ENCODE results near the gene TRIM40. TPM values are rescaled to one million over a fixed set of nuclear protein-coding genes. Genes with fewer than 3 reads are reported as not detected.
"Not testable (repeated sequence)": the region's sequence is repeated elsewhere in the genome, so short reads cannot be mapped to it uniquely, and the experiment has no call there.

The TRIM40 gene
- polyA plus RNA-seq, 12 donors: 0.13 TPM; not detected in 11

- no peak for DNase-seq
Measured at GRCh38 chr6:30163090-30163917, 27.4 kb downstream of the TRIM40 start, which contains the start of gene TRIM15. Gene TRIM15, plus strand, starts transcription at chr6:30163546. Its CDS starts 139 bp downstream, at chr6:30163685.

- no peak for DNase-seq
Measured at GRCh38 chr6:30163918-30164654, 28.1 kb downstream of the TRIM40 start.

GRCh38 chr6:30164714-30165113, 28.8 kb downstream of the TRIM40 start:
- no peak for DNase-seq

GRCh38 chr6:30165238-30165637, 29.3 kb downstream of the TRIM40 start:
- not testable (repeated sequence) for DNase-seq

DNA sequence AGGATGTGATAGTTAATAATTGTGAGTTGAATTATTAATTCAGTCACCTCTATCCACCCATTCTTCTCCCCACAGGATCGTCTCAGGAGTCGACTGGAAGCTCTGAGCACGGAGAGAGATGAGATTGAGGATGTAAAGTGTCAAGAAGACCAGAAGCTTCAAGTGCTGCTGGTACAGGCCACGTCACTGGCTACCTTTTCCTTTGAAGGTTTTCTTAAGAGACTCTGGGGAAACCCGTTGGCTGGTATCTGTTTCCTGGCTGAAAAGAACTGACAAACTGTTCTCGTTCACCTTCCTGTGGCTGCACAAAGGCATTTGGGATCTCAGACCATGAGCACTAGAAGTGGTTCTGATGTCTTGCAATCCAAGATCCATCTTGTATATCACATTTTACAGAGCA, 31.2 kb downstream of the TRIM40 start:
- no peak for DNase-seq

- no peak for DNase-seq
Measured at GRCh38 chr6:30168741-30169140, 32.8 kb downstream of the TRIM40 start.

DNA sequence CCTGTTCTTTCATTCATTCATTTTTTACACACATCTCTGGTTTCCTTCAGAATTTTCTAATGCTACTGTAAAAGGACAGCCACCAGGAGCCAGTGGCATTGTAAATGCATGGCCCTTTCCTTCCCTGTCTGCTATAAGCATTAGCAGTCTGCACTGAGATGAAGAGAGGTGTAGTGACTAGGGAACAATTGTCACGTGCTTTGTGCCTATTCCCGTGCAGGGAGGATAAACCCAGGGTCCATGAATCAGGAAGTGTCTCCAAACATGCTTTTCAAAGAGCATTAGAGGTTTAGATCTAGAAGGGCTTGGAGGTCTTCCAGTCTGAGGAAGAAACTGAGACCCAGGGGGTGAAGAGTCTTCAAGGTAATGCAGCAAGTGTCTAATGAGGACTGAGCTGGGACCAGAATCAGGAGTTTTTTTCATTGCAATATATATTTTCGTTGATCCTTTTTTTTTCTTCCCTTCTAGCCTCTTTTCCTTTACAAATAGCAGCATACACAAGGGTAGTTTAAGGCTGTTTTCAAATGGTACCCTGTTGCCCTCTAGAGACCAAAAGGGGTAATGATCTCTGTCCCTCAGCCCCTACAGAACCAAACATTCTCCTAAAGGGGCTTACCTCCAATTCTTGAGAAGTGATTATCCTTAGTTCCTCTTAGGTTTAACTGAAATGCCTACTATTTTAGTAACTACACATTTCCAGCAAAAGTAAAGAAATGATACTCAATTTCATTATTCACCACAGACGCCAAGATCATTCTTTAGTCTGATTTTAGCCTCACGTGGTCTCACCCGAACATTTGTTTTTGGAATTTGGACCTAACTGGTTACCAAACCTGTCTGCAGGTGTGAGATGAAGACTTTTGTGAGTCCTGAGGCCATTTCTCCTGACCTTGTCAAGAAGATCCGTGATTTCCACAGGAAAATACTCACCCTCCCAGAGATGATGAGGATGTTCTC, 34.0 kb downstream of the TRIM40 start:
- peak; percentile 18 for DNase-seq

- DNase-seq: no peak
Measured at GRCh38 chr6:30171677-30172471, 35.9 kb downstream of the TRIM40 start.

DNA sequence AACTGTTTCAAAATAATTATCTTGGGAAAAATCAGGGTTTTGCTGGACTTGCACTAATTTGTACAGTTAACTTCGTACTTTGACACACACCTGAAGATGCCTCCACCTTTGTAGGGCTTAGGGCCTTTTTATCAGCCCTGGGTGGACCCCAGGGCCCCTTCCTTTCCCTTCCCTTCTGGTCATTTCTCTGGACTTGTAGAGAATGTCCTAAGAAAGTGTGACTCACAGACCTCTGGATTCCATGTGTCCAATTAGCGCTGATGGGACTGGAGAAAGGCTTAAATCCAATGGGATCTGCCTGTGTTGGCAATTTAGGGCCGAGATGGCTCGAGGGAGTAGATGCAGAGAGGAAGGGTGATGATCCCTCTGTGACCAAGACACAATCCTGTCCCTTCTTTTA, 36.7 kb downstream of the TRIM40 start:
- no peak for DNase-seq

GRCh38 chr6:30175765-30176164, 39.8 kb downstream of the TRIM40 start:
- DNase-seq: no peak

DNA sequence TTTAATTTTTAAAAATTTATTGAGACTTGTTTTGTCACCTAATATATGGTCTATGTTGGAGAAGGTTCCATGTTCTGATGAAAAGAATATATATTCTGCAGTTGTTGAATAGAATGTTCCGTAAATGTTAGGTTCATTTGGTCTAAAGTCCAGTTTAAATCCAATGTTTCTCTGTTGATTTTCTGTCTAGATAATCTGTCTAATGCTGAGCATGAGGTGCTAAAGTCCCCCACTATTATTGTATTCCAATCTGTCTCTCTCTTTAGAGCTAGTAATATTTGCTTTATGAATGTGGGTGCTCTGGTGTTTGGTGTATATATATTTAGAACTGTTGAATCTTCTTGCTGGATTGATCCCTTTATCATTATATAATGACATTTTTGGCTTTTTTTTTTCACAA, 42.9 kb downstream of the TRIM40 start:
- no peak for DNase-seq

DNA sequence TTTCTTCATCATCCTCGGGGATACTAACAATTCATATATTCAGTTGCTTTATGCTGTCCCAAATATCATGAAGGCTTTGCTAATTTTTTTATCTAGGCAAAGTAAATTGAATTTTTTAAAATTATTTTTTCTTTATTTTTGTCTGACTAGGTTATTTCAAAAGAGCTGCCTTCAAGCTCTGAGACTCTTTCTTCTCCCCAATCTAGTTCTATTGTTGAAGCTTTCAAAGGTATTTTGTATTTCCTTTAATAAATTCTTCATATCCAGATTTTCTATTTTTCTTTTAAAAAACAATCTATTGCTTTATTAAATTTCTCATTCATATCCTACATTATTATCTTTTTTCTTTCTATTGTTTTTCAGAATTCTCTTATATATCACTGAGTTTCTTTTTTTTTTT, 44.2 kb downstream of the TRIM40 start:
- no peak for DNase-seq

DNA sequence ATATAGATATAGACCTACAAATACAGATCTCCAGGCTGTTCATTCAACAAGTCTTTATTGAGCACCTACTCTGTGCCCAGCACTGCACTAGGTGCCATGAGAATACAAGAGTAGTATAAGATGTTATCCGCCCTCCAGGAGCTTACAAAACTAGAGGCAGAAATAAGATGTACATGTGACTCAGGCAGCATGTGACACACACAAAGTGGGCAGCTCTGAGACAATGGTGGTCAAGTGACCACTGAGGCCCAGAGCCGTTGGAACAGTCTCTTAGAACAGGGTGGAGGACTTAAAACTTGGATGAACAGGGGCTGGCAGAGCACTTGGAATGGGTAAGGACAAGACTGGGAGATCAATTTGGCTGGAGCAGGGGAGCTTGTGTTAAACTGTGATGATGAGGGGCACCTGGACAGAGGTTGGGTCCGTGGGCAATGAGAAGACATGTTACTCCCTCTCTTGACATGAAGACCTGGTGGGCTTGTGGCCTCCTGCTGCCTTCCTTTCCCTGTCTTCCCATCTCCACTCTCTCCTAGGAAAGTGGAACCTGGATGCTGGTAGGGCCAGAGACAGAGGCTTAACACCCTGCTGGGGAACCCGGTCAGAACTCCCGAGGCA, 48.6 kb downstream of the TRIM40 start:
- no peak for DNase-seq

- DNase-seq: no peak
Measured at GRCh38 chr6:30185846-30186484, 50.0 kb downstream of the TRIM40 start.

GRCh38 chr6:30188541-30188940, 52.6 kb downstream of the TRIM40 start:
- DNase-seq: no peak

- DNase-seq: no peak
Measured at GRCh38 chr6:30192076-30192475, 56.1 kb downstream of the TRIM40 start.

GRCh38 chr6:30194797-30195690, 59.1 kb downstream of the TRIM40 start:
- no peak for DNase-seq

DNA sequence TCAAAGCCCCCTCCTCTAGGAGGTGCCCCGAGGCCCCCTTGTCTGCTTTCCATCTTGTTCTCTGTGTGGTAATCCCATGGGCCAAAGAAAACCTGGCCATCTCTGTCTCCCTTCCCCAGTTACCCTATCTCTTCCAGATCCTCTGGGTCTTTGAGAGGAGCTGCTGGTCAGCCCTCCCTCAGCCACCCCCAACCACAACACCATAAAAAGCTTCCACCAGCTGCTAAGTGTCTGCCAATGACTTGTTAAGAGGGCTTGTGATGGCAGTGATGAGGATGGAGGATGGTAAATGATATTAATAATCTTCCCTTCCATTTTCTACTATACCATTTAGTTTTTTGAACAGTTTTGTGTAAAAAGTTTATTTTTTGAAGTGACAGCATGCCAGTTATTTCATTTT, 60.0 kb downstream of the TRIM40 start:
- DNase-seq: no peak

- no peak for DNase-seq
Measured at GRCh38 chr6:30196376-30196775, 60.4 kb downstream of the TRIM40 start.

Measured in muscle of arm (tissue), 12 donors.